Measurements from ENCODE around the gene RAD51B. TPM values are rescaled to one million over a fixed set of nuclear protein-coding genes. Genes with fewer than 3 reads are reported as not detected.

RAD51B gene
- total RNA-seq, 1 experiment from 2014 or later: 16.7 TPM

DNA sequence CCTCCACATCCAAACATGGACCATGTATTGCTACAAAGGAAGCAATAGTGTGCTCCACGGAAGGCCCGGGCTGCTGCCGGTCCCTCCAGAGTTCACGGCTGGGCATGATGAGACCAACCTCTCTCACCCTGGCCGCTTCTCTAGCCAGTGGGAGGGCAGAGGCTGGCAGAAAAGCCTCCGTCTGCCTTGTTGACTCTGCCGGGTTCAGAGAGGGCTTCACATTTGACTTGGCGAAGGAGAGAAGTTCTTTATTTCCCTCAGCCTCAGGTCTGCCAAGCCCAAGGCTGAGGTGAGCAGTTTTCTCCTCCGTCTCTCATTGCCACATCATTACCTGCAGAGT is 743.3 kb downstream of the RAD51B start:
- Mint-ChIP-seq H3K36me3 (ENCODE audit: insufficient read depth in 1 of 3, low read depth in 3 of 3) (peaks cover 0 to 2% (median 0%) of the 10 kb centered on the region in 3 experiments; a peak in 2 of 7 replicates), H3K4me3 (no peak overlapping the region), H3K27ac (no peak overlapping the region), H3K27me3 (ENCODE audit: low read depth) (no peaks in the 10 kb centered on the region; the same call in none of the 2 replicates), H3K4me1 (peaks cover 28 to 29% of the 10 kb centered on the region in 2 experiments), H3K9me3 (peaks cover 0 to 3% of the 10 kb centered on the region in 2 experiments; a peak in 2 of 5 replicates)
- no CpG with 5 or more reads among the region's 9 CpGs for WGBS (ENCODE audit: extremely low coverage, insufficient read length, low lambda C conversion rate)
- H3K27me3 ChIP-seq (ENCODE audit: insufficient read depth, low read length): no peaks in the 10 kb centered on the region
- H3K4ac ChIP-seq (ENCODE audit: low read depth, low read length): no peak overlapping the region
- H3K4me2 ChIP-seq (ENCODE audit: insufficient read depth, insufficient read length, low read length): no peak overlapping the region
- H2BK12ac ChIP-seq (ENCODE audit: insufficient read length, low read depth, low read length): no peak overlapping the region
- H3K79me1 ChIP-seq (ENCODE audit: insufficient read depth, low read depth, low read length, poor library complexity, severe bottlenecking): no peaks in the 10 kb centered on the region
- H3K23me2 ChIP-seq (ENCODE audit: insufficient read length, low read depth, low read length, poor library complexity, severe bottlenecking): no peaks in the 10 kb centered on the region
- H3K27ac ChIP-seq (ENCODE audit: insufficient read length, low read depth, low read length): no peak overlapping the region
- no peak overlapping the region for H4K91ac ChIP-seq (ENCODE audit: insufficient read length, low read depth, low read length)
- no peak overlapping the region for H3K23ac ChIP-seq (ENCODE audit: insufficient read length, low read depth, low read length)
- no peak overlapping the region for H3K9ac ChIP-seq (ENCODE audit: extremely low read depth, insufficient read length, low read length)
- no peak overlapping the region for H2BK20ac ChIP-seq (ENCODE audit: low read depth, low read length, poor library complexity, severe bottlenecking)
- no peak overlapping the region for H2BK15ac ChIP-seq (ENCODE audit: low read depth, low read length)
- H3K18ac ChIP-seq (ENCODE audit: insufficient read length, low read depth, low read length): no peak overlapping the region
- H2AK5ac ChIP-seq (ENCODE audit: insufficient read length, low read length): no peak overlapping the region
- H4K5ac ChIP-seq (ENCODE audit: insufficient read length, low read depth, low read length): no peak overlapping the region
- H2BK120ac ChIP-seq (ENCODE audit: low read depth, low read length, poor library complexity, severe bottlenecking): no peak overlapping the region
- H3K9me3 ChIP-seq (ENCODE audit: control insufficient read depth, low read depth, low read length): no peaks in the 10 kb centered on the region
- no peak overlapping the region for H3K56ac ChIP-seq (ENCODE audit: insufficient read length, low read depth, low read length)
- no peaks in the 10 kb centered on the region for H4K20me1 ChIP-seq (ENCODE audit: control insufficient read depth, insufficient read depth, insufficient read length)
- no peak overlapping the region for H3T11ph ChIP-seq (ENCODE audit: low read length)
- no peaks in the 10 kb centered on the region for H3K79me2 ChIP-seq (ENCODE audit: insufficient read depth, low read length)
- no peak overlapping the region for H4K8ac ChIP-seq (replicated peaks; ENCODE audit: insufficient read length, low read depth, low read length)
- no peak overlapping the region for H3K14ac ChIP-seq (ENCODE audit: insufficient read depth, low read length)
- H2AFZ ChIP-seq (ENCODE audit: low read length): no peak overlapping the region
- no peak overlapping the region for H2BK5ac ChIP-seq (ENCODE audit: insufficient read length, low read length)
- TF ChIP-seq, protein P1, sequence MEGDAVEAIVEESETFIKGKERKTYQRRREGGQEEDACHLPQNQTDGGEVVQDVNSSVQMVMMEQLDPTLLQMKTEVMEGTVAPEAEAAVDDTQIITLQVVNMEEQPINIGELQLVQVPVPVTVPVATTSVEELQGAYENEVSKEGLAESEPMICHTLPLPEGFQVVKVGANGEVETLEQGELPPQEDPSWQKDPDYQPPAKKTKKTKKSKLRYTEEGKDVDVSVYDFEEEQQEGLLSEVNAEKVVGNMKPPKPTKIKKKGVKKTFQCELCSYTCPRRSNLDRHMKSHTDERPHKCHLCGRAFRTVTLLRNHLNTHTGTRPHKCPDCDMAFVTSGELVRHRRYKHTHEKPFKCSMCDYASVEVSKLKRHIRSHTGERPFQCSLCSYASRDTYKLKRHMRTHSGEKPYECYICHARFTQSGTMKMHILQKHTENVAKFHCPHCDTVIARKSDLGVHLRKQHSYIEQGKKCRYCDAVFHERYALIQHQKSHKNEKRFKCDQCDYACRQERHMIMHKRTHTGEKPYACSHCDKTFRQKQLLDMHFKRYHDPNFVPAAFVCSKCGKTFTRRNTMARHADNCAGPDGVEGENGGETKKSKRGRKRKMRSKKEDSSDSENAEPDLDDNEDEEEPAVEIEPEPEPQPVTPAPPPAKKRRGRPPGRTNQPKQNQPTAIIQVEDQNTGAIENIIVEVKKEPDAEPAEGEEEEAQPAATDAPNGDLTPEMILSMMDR (conservative IDR thresholded peaks at IDR 0.05): no peak
- DNase-seq: no peak
- H3K4me1 ChIP-seq (ENCODE audit: insufficient read depth, low read length): peaks cover 2% of the 10 kb centered on the region; the same call in 1 of the 2 replicates
